ENCODE results near the gene LRRC32.

DNA sequence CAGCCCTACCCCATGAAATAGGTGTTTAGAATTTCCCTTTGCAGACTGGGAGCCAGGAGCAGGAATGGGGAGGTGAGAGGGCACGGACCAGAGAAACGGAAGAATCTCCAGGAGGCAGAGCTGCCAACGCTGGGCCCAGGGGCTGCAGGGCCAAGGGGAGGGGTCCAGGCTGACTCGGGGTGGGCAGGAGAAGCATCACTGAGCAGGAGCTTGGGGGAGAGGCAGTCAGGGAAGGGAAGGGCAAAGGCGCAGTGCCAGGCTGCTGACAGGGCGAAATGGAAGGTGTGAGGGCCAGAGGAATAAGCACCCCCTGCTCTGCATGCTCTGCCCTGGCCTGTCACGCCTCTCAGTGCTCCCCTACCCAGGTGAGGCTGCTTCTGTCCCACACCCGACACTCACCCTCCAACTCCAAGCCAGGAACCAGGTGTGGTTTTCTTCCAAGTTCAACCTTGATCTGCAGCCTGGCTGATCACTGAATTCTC is 14.5 kb downstream of the LRRC32 start:
- TF ChIP-seq, protein P1, sequence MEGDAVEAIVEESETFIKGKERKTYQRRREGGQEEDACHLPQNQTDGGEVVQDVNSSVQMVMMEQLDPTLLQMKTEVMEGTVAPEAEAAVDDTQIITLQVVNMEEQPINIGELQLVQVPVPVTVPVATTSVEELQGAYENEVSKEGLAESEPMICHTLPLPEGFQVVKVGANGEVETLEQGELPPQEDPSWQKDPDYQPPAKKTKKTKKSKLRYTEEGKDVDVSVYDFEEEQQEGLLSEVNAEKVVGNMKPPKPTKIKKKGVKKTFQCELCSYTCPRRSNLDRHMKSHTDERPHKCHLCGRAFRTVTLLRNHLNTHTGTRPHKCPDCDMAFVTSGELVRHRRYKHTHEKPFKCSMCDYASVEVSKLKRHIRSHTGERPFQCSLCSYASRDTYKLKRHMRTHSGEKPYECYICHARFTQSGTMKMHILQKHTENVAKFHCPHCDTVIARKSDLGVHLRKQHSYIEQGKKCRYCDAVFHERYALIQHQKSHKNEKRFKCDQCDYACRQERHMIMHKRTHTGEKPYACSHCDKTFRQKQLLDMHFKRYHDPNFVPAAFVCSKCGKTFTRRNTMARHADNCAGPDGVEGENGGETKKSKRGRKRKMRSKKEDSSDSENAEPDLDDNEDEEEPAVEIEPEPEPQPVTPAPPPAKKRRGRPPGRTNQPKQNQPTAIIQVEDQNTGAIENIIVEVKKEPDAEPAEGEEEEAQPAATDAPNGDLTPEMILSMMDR (IDR thresholded peaks at IDR 0.05; ENCODE audit: poor library complexity, severe bottlenecking): no peak
- TF ChIP-seq TAF1 (IDR thresholded peaks at IDR 0.05; ENCODE audit: low read depth): no peak
- TF ChIP-seq EZH2 (IDR thresholded peaks at IDR 0.05; ENCODE audit: borderline replicate concordance, insufficient read depth, low read length, poor library complexity, severe bottlenecking): no peak

Measured in neural cell (in vitro differentiated cells).